NCI-H446 (cell line): Measurements from ENCODE around the gene UGT8.

Experiments
- DNase-seq, 2 experiments: peaks; one replicate each; lab custom pipeline; 2025; lab: John Stamatoyannopoulos, UW

The UGT8 gene

DNA sequence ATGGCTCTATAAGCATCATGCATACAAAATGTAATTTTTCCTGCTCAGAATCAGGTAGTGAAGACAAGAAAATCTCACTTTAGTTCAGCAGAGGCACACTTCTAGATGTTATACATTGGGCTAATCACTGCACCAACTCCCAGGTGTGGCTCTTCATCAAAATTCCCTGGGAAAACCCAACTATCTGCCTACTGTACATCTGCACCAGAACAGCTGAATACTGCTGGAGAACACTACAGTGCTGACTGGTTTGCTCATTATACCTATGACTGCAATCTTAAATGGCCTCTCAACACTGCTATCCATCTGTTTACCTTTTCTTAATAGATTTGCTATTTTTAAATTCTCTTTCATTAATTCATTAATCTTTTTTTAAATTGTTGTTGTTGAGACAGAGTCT lies 92.0 kb downstream of the UGT8 start:
- DNase-seq: no peak

DNA sequence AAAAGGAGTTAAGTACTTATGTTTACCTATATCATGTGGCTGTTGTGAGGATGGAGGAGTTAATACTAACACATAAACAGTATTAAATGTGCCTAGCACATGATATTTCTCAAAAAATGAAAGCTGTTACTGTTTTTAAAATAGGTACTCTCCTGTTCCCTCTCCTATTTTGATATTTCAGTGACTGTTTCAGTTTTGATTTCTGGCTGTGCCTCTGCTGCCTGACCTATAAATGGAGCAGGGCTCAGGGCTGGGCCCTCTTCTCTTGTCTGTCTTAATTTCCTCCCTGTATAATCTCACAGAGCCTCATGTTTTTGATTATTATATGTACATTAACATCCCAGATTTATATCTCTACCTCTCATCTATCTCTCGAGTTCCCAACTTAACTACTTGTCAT lies 93.3 kb downstream of the UGT8 start:
- no peak for DNase-seq

DNA sequence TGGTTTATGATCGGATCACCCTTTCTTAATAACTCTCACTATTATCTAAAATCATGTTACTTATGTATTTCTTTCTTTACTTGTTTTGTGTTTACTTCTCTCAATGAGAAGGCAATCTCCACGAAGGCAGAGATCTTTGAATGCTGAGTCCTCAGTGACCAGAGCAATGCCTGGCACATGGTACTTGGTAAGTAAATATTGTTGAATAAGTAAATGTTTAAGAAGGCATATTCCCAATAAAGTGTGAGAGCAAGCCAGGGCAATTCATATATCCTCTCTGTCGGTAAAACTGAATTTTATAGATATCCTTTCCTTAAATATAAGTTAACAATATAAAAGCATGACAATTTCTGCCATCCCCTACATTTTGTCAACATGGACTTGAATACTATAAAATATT lies 94.4 kb downstream of the UGT8 start:
- DNase-seq: no peak

DNA sequence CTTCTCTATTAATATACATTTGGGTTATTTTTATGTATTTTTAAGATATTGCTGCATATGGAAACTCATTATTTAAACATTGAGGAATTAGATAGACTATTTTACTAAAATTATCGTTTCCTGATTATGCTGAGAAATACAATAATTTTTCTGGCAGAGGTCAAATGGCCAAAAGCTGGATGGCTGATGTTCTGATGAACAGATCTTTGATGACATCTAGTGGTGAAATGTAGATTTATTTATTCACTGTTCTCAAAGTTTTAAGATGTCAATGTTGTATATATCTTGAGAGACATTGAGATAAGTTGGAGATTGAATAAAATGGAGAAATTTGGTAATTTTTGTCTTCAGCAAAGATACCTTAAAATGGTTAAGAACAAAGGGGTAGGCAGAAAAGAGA lies 96.2 kb downstream of the UGT8 start:
- peak; percentile 31 to 61 for DNase-seq

DNA sequence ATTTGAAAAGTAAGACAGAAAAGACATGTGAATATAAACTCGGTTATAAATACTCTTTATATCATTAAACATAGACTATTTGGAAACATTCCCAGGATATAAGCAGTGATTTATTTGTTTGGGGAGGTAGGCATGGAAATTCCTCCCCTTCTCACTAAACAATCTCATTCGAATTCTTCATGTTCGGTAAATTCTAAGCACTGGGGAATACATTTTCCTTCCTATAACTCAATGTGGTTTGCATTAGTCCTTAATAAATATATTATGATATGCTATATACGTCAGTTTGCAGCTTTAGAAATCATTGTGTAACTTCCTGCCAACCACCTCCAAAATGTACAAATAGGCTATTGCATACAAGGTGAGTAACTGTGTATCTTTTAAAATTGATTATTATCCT lies 99.6 kb downstream of the UGT8 start:
- no peak for DNase-seq

DNA sequence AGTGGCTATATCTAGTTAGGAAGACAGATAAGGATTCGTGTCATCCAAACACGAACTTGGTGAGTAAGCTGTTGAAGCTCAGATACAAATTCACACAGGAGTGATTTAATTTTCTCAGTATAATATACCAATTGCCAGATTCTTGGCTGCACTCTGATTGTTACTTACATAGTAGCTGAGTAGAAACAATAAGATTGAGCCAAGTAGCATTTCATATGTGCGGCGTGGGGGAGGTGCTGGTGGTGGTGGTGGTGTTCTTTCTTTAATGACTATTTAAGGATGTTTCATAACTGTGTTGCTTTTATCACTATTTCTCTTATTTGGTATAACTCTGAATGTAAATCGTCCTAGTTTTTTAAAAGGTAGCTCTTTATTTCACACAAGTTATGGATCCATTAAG lies 102.9 kb downstream of the UGT8 start:
- peak in 1 of 2 experiments; percentile 6 for DNase-seq

DNA sequence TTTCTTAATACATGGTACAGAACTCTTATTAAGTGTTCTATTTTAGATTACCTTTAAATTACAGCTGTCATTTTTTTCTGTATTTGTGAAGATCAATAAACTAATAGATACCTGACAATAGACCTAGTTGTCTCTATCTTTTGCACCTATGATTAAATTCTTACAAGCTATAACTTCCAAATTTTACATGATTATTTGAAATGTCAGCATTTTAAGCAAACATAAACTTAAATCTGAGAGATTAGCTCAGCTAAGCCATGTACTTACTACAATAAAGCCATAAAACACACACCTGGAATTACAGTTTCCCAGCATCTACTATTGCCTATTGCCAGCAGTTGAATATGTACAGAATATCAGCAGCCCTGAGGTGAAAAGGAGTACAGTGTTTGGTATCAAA lies 118.8 kb downstream of the UGT8 start:
- DNase-seq: no peak

DNA sequence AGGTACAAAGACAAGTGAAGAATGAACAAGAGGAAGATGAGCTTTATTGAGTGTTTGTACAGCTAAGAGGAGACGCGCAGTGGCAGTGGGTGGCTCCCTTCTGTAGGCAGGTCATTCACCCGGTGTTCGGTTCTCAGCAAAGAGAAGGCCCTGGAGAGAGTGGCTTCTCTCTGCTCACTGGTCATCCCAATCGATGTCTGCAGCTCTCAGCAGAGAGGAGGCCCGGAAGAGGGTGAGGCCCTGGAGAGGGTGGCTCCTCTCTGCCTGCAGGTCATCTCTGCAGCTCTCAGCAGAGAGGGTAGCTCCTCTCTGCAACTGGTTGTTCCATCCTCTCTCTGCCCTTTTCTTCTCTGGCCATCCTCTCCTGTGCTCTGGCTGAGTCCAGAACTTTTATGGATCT lies 126.5 kb downstream of the UGT8 start:
- no peak for DNase-seq

DNA sequence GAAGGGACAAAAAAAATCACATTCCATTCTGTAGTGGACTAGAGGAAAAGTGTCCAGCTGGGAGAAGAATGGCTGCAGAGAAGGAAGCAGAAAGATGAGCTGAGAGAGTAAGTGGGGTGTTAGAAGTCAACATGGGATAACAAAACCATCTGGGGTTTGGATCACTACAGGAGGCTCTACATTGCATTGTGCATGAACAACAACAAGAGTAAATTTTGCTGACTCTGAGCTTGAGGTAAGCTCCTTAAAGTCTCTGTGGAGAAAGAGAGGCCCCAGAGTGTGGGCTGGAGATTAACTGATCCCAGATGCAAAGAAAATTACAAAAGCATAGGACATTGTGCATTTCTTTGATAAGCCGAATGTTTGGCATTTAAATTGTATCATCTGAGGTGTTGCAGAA lies 128.9 kb downstream of the UGT8 start:
- no peak for DNase-seq
